ENCODE measurements around the gene RASSF8.

Gene RASSF8

DNA sequence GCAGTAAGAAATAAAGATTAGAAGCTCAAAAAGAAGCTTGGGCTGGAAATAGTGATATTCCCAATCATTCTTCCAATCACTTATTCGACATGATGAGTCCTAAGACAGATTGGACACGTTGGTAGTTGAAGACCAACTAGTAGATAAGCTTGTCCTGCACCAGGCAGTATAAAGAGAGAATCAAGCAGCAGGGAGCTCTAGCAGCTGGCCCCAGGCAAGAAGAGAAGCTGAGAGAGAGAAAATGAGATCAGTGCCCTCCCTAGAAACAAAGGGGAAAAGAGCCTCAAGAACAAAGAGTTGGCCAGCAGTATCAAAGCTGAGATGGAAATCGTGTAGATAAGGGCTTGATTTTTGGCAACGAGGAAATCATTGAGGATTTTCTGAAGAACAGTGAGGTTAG, 20.6 kb downstream of the RASSF8 start:
- Histone ChIP-seq H3K27ac (ENCODE audit: low read depth, low read length) (no peak overlapping the region), H3K27me3 (ENCODE audit: insufficient read depth, low read length) (no peaks in the 10 kb centered on the region), H3K79me2 (ENCODE audit: control insufficient read depth, insufficient read depth, low read length, unreplicated experiment) (peaks cover 95% of the 10 kb centered on the region), H2AFZ (ENCODE audit: low read length, unreplicated experiment) (no peak overlapping the region), H3K4me1 (ENCODE audit: control insufficient read depth, insufficient read depth, low read length, unreplicated experiment) (peaks cover 35% of the 10 kb centered on the region), H3K4me3 (ENCODE audit: low read depth, low read length) (no peak overlapping the region), H3K36me3 (ENCODE audit: insufficient read depth, low read length) (no peaks in the 10 kb centered on the region)

DNA sequence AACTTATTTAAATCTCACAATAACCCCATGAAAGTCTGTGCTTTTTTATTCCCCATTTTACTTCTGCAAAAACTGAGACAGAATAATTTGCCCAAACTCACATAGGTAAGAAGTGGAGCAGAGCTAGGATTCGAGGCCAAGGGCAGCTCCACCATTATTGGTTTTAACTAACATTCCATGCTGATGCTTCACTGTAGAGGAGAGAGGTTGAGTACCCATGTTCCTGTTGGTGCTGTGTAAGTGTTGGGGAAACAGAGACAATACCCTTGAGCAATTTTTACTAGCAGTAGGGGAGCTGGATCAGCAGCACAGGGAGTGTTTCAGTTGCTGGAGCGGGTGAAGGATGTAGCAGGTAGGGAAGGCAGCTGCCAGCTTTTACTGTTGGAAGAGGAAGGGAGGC, 21.1 kb downstream of the RASSF8 start:
- no peaks in the 10 kb centered on the region for H3K36me3 ChIP-seq (ENCODE audit: insufficient read depth, low read length)
- H3K27ac ChIP-seq (ENCODE audit: low read depth, low read length): no peak overlapping the region
- H3K4me1 ChIP-seq (ENCODE audit: control insufficient read depth, insufficient read depth, low read length, unreplicated experiment): peaks cover 34% of the 10 kb centered on the region
- no peaks in the 10 kb centered on the region for H3K27me3 ChIP-seq (ENCODE audit: insufficient read depth, low read length)
- H3K79me2 ChIP-seq (ENCODE audit: control insufficient read depth, insufficient read depth, low read length, unreplicated experiment): peaks cover 95% of the 10 kb centered on the region
- no peak overlapping the region for H3K4me3 ChIP-seq (ENCODE audit: low read depth, low read length)
- no peak overlapping the region for H2AFZ ChIP-seq (ENCODE audit: low read length, unreplicated experiment)

DNA sequence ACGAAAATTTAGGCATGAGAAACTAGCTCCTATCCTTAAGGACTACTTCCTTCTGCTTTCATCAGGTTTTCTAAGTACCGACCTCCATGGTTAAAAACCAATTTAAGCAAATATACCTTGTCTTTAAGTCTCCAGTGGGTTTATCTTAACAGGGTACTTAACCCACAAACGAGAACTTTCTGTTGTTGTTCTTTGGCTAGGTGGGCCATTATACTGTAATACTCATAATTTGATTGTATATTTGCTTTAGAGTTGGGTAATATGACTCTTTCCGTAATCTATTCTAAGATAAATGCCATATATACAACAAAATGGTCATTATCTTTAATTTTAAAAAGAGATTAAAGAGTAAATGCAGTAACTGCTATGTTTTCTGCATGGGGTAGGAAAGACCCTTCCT, 21.6 kb downstream of the RASSF8 start:
- Histone ChIP-seq H3K4me3 (ENCODE audit: low read depth, low read length) (no peak overlapping the region), H3K27ac (ENCODE audit: low read depth, low read length) (no peak overlapping the region), H3K4me1 (ENCODE audit: control insufficient read depth, insufficient read depth, low read length, unreplicated experiment) (peaks cover 30% of the 10 kb centered on the region), H2AFZ (ENCODE audit: low read length, unreplicated experiment) (no peak overlapping the region), H3K27me3 (ENCODE audit: insufficient read depth, low read length) (no peaks in the 10 kb centered on the region), H3K36me3 (ENCODE audit: insufficient read depth, low read length) (no peaks in the 10 kb centered on the region), H3K79me2 (ENCODE audit: control insufficient read depth, insufficient read depth, low read length, unreplicated experiment) (peaks cover 95% of the 10 kb centered on the region)

DNA sequence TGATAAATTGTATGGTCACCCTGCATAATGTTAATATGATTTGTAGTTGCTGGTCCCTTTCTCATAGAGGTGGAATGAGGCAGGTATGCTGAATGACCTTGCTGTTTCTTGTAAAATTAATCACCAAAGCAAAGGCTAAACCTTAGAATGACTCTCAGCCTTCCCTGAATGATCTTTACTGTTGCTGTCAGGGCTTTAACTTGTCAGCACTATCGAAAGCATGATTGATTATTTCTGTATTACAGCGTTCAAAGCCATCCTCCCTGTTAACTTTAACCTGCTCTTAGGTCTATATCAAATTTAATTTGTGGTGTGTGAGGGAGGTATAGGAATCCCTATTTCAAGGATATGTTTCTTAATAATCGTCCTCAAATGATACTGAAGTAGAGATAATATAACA, 23.1 kb downstream of the RASSF8 start:
- H3K36me3 ChIP-seq (ENCODE audit: insufficient read depth, low read length): no peaks in the 10 kb centered on the region
- H3K27ac ChIP-seq (ENCODE audit: low read depth, low read length): no peak overlapping the region
- H2AFZ ChIP-seq (ENCODE audit: low read length, unreplicated experiment): no peak overlapping the region
- H3K4me3 ChIP-seq (ENCODE audit: low read depth, low read length): no peak overlapping the region
- peaks cover 18% of the 10 kb centered on the region for H3K4me1 ChIP-seq (ENCODE audit: control insufficient read depth, insufficient read depth, low read length, unreplicated experiment)
- no peaks in the 10 kb centered on the region for H3K27me3 ChIP-seq (ENCODE audit: insufficient read depth, low read length)
- H3K79me2 ChIP-seq (ENCODE audit: control insufficient read depth, insufficient read depth, low read length, unreplicated experiment): peaks cover 94% of the 10 kb centered on the region

DNA sequence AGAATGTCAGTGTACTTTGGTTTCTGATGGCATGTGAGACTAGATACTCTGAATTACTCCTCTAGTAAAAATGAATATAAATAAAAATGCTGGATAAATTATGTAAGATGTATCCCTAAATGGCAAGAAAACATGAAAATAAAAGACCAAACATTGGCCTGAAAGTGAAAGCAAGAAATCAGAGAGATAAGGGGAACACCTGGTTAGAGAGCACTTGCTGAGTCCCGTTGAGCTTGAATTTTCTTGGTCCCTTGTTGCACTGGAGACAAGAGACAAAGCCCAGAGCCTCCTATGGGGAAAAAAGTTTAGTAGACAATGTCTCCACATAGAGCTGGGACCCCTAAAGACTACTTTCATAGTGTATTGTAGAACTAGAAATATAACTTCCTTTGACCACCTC, 23.9 kb downstream of the RASSF8 start:
- peaks cover 12% of the 10 kb centered on the region for H3K4me1 ChIP-seq (ENCODE audit: control insufficient read depth, insufficient read depth, low read length, unreplicated experiment)
- H3K27ac ChIP-seq (ENCODE audit: low read depth, low read length): no peak overlapping the region
- no peak overlapping the region for H3K4me3 ChIP-seq (ENCODE audit: low read depth, low read length)
- H3K27me3 ChIP-seq (ENCODE audit: insufficient read depth, low read length): no peaks in the 10 kb centered on the region
- no peaks in the 10 kb centered on the region for H3K36me3 ChIP-seq (ENCODE audit: insufficient read depth, low read length)
- H3K79me2 ChIP-seq (ENCODE audit: control insufficient read depth, insufficient read depth, low read length, unreplicated experiment): peaks cover 91% of the 10 kb centered on the region
- no peak overlapping the region for H2AFZ ChIP-seq (ENCODE audit: low read length, unreplicated experiment)

DNA sequence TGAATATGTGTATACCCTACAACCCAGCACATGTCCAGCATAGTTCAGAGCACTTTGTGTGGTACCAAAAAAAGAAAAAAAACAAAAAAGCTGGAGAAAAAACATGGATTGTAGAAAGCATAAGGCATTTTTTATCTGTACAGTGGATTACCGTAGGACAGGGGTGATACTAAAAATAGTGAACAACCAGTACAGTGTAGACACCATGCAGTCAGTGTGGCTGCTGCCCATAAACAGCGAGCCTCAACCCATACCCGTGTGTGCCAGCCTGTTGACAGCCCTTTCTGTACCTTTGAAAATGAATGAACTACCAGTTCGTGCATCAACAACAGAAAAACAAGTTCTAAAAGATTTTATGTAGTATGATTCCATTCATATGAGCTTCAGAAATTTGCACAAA, 25.1 kb downstream of the RASSF8 start:
- Histone ChIP-seq H3K4me3 (ENCODE audit: low read depth, low read length) (no peak overlapping the region), H2AFZ (ENCODE audit: low read length, unreplicated experiment) (no peak overlapping the region), H3K79me2 (ENCODE audit: control insufficient read depth, insufficient read depth, low read length, unreplicated experiment) (peaks cover 87% of the 10 kb centered on the region), H3K27me3 (ENCODE audit: insufficient read depth, low read length) (no peaks in the 10 kb centered on the region), H3K4me1 (ENCODE audit: control insufficient read depth, insufficient read depth, low read length, unreplicated experiment) (peaks cover 12% of the 10 kb centered on the region), H3K36me3 (ENCODE audit: insufficient read depth, low read length) (no peaks in the 10 kb centered on the region), H3K27ac (ENCODE audit: low read depth, low read length) (no peak overlapping the region)

DNA sequence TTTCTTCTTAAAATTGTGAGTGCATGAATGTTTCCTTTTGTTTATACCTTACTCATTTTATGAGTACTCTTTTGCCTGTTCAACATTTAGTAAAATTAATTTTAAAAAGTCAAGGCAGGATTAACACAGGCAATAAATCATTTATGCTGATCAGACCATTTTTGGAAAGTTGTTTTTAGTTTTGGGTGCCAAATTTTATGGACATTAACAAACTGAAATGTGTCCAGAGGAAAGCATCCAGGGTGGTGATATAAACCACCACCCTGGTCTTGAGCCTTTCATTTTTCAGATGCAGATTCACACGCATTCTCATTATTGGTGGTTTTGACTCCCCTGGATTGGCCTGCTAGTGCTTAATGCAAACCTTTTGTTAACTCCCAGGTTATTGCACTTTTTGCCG, 26.3 kb downstream of the RASSF8 start:
- Histone ChIP-seq H3K4me3 (ENCODE audit: low read depth, low read length) (no peak overlapping the region), H3K79me2 (ENCODE audit: control insufficient read depth, insufficient read depth, low read length, unreplicated experiment) (peaks cover 87% of the 10 kb centered on the region), H3K27me3 (ENCODE audit: insufficient read depth, low read length) (no peaks in the 10 kb centered on the region), H3K36me3 (ENCODE audit: insufficient read depth, low read length) (no peaks in the 10 kb centered on the region), H2AFZ (ENCODE audit: low read length, unreplicated experiment) (no peak overlapping the region), H3K27ac (ENCODE audit: low read depth, low read length) (no peak overlapping the region), H3K4me1 (ENCODE audit: control insufficient read depth, insufficient read depth, low read length, unreplicated experiment) (peaks cover 12% of the 10 kb centered on the region)

DNA sequence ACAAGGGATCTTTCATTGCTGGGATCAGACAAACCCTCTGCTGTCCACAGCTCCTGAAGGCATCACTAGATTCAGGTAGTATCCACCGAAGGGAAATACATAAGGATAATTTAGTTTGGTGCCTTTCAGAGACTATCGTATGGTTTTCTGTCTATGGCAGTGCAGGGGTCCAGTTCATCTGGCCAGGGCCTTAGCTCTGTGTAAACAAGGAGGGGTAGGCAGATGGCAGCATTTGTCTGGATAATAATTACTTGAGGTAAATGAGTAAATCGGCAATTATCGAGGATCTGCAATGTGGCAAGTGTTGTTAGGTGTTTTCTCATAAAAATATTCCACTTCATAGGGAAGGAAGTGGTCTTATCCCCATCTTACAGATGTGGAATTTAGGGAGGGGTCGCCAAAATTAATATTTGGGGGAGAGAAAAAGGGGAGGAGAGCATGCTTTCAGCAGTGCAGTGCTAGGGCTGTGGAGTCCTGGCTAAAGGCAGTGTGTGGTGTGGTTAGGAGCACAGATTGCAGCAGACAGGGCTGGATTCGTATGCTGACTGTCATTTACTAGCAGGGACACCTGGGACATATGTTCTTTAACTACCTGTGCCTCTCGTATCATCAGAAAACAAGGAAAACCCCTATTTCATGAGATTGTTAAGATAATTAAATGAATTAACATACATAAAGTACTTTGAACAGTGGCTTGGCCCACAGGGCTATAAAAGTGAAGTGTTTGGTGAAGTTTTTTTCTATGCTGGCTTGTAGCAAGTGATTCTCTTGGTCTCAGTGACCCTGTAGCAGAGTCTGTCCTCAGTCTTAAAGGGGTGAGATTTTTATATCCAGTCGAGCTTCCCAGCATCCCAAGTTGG, 27.1 kb downstream of the RASSF8 start:
- Histone ChIP-seq H3K4me1 (ENCODE audit: control insufficient read depth, insufficient read depth, low read length, unreplicated experiment) (peaks cover 12% of the 10 kb centered on the region), H3K27ac (ENCODE audit: low read depth, low read length) (no peak overlapping the region), H3K4me3 (ENCODE audit: low read depth, low read length) (no peak overlapping the region), H3K79me2 (ENCODE audit: control insufficient read depth, insufficient read depth, low read length, unreplicated experiment) (peaks cover 86% of the 10 kb centered on the region), H3K27me3 (ENCODE audit: insufficient read depth, low read length) (no peaks in the 10 kb centered on the region), H3K36me3 (ENCODE audit: insufficient read depth, low read length) (no peaks in the 10 kb centered on the region), H2AFZ (ENCODE audit: low read length, unreplicated experiment) (no peak overlapping the region)

DNA sequence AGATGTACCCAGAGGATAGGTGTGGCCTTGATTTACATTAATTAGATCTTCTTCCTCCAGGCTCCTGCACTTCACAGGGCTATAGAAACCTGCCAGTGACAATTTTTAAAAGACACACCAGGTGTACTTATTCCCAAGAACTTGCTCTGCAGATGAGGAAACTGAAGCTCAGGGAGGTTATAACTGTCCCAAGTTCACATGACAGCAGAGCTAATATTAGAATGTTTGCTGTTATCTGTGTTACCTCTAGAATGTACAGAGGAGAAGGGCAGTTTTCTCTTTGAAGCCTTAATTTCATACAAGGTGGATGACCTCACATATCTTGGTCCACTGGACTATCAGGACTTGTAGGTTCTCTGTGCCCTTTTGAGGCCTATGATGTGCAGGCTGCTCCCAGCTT, 27.7 kb downstream of the RASSF8 start:
- no peaks in the 10 kb centered on the region for H3K36me3 ChIP-seq (ENCODE audit: insufficient read depth, low read length)
- H3K27ac ChIP-seq (ENCODE audit: low read depth, low read length): no peak overlapping the region
- H3K79me2 ChIP-seq (ENCODE audit: control insufficient read depth, insufficient read depth, low read length, unreplicated experiment): peaks cover 86% of the 10 kb centered on the region
- H3K4me1 ChIP-seq (ENCODE audit: control insufficient read depth, insufficient read depth, low read length, unreplicated experiment): peaks cover 12% of the 10 kb centered on the region
- no peak overlapping the region for H3K4me3 ChIP-seq (ENCODE audit: low read depth, low read length)
- no peaks in the 10 kb centered on the region for H3K27me3 ChIP-seq (ENCODE audit: insufficient read depth, low read length)
- H2AFZ ChIP-seq (ENCODE audit: low read length, unreplicated experiment): no peak overlapping the region

DNA sequence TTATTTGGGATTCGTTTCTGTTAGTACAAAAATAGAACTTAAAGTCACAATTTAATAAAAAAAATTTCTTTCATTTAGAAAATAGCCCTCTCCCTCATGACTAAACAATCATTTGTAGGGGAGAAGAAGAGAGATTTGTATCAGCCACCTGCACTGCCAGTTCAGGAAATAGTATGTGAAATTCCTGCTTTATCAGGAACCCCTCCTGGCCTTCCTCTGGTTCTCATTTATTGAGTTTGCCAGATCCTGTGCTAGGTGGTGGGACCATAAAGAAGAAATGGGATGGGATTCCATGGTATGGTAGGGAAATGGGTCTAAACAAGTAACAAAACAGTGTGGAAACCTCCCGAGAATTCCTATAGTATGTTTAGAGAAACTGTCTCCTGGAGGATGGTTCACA, 30.0 kb downstream of the RASSF8 start:
- Histone ChIP-seq H3K36me3 (ENCODE audit: insufficient read depth, low read length) (no peaks in the 10 kb centered on the region), H3K79me2 (ENCODE audit: control insufficient read depth, insufficient read depth, low read length, unreplicated experiment) (peaks cover 89% of the 10 kb centered on the region)

DNA sequence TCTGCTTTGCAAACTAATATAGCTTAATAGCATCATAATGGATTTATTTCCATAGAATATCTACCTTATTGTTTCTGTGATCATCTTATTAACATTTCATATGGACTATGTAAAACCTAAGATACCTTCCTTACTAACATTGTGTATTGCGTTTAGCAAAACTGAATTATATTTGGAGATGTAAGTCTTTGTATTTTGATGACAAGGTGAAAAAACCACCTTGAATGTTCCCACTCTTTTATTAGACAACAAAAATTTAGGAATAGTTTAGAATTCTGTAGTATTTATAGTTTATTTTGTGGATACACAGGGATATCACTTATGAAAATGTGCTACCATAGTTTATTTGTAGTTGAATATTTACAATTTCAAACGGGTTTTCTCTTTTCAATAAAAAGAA, 32.0 kb downstream of the RASSF8 start:
- no peaks in the 10 kb centered on the region for H3K36me3 ChIP-seq (ENCODE audit: insufficient read depth, low read length)
- H3K79me2 ChIP-seq (ENCODE audit: control insufficient read depth, insufficient read depth, low read length, unreplicated experiment): peaks cover 88% of the 10 kb centered on the region
- H3K27me3 ChIP-seq (ENCODE audit: insufficient read depth, low read length): no peaks in the 10 kb centered on the region
- no peak overlapping the region for H3K4me3 ChIP-seq (ENCODE audit: low read depth, low read length)
- H3K4me1 ChIP-seq (ENCODE audit: control insufficient read depth, insufficient read depth, low read length, unreplicated experiment): peaks cover 17% of the 10 kb centered on the region
- H3K27ac ChIP-seq (ENCODE audit: low read depth, low read length): no peak overlapping the region
- H2AFZ ChIP-seq (ENCODE audit: low read length, unreplicated experiment): no peak overlapping the region

More for the DNA sequence above, 30.0 kb downstream of the RASSF8 start:
- no peak overlapping the region for H2AFZ ChIP-seq (ENCODE audit: low read length, unreplicated experiment)
- no peak overlapping the region for H3K27ac ChIP-seq (ENCODE audit: low read depth, low read length)
- no peak overlapping the region for H3K4me3 ChIP-seq (ENCODE audit: low read depth, low read length)
- H3K27me3 ChIP-seq (ENCODE audit: insufficient read depth, low read length): no peaks in the 10 kb centered on the region
- peaks cover 3% of the 10 kb centered on the region for H3K4me1 ChIP-seq (ENCODE audit: control insufficient read depth, insufficient read depth, low read length, unreplicated experiment)
